IPS-15b (cell line): ENCODE measurements around the gene GRIK1.

Experiments used
- H3K27me3 ChIP-seq: one replicate; pipeline ENCODE4 v1.6.1; 2013; ENCODE audit warnings: low read length; ENCODE audit not compliant: control insufficient read depth, insufficient read depth
- H3K36me3 ChIP-seq: one replicate; pipeline ENCODE4 v1.6.1; 2013; ENCODE audit warnings: low read length; ENCODE audit not compliant: control insufficient read depth, insufficient read depth
- H3K4me1 ChIP-seq: one replicate; pipeline ENCODE4 v1.6.1; 2013; ENCODE audit warnings: mild to moderate bottlenecking, low read length; ENCODE audit not compliant: control insufficient read depth, insufficient read depth
- H3K4me3 ChIP-seq: one replicate; pipeline ENCODE4 v1.5.1; 2013; ENCODE audit warnings: low read depth, low read length
- H3K9ac ChIP-seq: one replicate; pipeline ENCODE4 v1.6.1; 2013; ENCODE audit warnings: low read depth, mild to moderate bottlenecking, low read length
- H3K9me3 ChIP-seq: one replicate; pipeline ENCODE4 v1.6.1; 2013; ENCODE audit warnings: mild to moderate bottlenecking, low read length; ENCODE audit not compliant: control insufficient read depth, insufficient read depth

The GRIK1 gene

DNA sequence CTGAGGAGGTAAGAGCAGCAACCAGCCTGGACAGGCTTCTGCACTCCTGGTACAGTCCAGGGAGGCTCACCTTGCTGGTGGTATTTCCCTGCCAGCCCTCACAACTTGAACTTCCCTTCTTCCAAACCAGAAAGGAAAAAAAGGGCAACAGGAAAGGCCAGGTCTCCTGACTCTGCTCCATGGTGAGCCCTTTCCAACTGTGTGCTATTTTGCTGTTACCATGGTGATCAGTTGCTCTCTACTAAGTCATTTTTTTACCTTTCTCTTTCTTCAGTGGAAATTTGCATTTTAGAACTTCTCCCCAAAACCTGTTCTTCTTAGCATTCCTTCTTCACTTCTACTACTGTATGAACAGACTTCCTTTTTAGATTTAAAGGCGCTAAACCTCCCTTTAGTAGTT is 164.3 kb downstream of the GRIK1 start:
- Histone ChIP-seq H3K9me3 (no peaks in the 10 kb centered on the region), H3K36me3 (no peaks in the 10 kb centered on the region), H3K27me3 (no peaks in the 10 kb centered on the region), H3K4me1 (peaks cover 4% of the 10 kb centered on the region), H3K4me3 (no peak overlapping the region), H3K9ac (no peak overlapping the region)

DNA sequence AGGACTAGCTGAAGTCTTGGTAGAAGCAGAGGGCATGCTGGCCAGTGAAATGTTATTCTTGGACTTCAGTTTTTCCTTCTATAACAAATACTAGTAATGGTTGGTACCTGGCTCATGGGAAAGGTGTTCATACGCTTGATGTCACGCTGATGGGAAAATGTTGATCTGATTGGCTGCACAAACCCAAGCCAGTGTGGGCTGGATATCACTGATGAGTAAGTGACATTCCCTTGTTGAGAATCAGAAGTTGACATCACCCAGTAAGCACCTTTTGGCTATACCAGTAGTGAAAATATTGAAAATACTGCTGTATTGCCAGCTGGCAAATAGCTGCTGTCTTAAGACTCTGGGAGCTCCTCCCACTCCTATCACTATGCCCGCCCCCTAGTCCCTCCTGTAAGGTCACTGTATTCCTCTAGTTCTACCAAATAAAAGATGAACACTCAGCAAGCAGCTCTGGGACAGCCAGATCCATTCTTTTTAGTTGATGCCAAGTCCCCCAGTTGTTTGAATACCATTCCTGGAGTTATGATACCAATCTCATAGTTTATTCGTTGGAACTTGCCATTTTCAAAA is 168.2 kb downstream of the GRIK1 start:
- no peaks in the 10 kb centered on the region for H3K36me3 ChIP-seq
- H3K9me3 ChIP-seq: no peaks in the 10 kb centered on the region

DNA sequence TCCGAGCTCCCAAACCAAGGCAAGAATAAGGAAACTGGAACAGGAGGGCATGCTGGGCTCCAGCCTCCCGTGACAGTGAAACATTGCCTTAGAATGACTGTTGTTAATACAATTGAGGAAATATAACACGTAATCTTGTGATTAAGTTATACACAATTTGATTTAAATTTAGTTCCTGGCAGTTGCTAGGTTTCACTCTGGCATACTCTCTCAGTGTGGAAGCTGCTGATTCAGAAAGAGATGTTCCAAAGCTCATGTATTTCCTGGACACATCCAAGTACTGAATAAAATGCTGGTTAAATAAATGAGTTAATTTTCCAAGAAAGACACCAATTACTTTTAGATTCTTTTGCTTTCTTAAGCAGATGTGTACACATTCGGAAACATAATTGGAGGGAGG is 176.1 kb downstream of the GRIK1 start:
- no peak overlapping the region for H3K9ac ChIP-seq

More for the DNA sequence above, 168.2 kb downstream of the GRIK1 start:
- H3K27me3 ChIP-seq: no peaks in the 10 kb centered on the region
- no peak overlapping the region for H3K9ac ChIP-seq
- no peak overlapping the region for H3K4me3 ChIP-seq
- H3K4me1 ChIP-seq: peaks cover 4% of the 10 kb centered on the region

DNA sequence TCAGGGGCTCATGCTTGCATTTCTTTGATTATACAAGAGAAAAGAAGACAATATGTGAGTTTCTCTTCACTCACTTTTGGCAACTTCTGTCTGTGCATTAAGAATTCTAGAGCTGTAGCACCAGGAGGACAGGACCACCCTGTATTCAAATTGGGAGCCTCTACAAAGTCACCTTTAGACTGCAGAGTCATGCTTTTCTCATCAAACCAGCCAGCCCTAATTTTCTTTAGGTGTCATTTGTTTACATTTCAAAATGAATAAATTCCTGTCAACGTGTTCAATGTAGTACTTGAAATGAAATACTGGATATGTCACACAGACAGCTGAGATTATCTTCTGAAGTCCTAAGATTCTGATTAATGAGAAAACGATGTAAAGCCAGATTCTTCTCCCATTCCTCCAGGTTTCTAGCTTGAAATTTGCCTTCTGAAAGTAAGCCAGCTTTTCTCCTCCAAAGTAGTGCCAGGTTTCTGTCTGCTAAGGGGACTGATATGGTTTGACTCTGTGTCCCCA is 177.2 kb downstream of the GRIK1 start:
- H3K9ac ChIP-seq: no peak overlapping the region
- H3K27me3 ChIP-seq: no peaks in the 10 kb centered on the region
- H3K4me1 ChIP-seq: no peaks in the 10 kb centered on the region
- no peak overlapping the region for H3K4me3 ChIP-seq
- H3K36me3 ChIP-seq: no peaks in the 10 kb centered on the region
- H3K9me3 ChIP-seq: no peaks in the 10 kb centered on the region

More for the DNA sequence above, 176.1 kb downstream of the GRIK1 start:
- Histone ChIP-seq H3K27me3 (no peaks in the 10 kb centered on the region), H3K4me3 (no peak overlapping the region), H3K9me3 (no peaks in the 10 kb centered on the region), H3K4me1 (no peaks in the 10 kb centered on the region), H3K36me3 (no peaks in the 10 kb centered on the region)

DNA sequence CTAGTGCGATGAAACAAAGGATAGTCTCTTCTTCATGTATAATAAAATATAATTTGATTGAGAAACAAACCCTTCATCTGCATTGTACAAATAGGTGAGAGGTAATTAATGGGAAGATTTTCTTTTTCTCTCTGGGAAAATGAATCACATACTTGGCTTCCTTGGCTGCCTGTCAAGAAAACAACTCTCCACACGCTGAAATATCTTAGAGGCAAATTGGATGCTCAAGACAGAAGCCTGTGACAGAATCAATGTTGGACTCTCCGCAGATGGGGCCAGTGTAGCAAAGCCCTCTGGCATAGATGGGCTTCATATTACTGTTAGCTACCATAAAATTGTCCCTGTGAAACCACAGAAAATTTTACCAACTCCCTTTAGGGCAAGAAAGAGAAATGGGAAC is 186.6 kb downstream of the GRIK1 start:
- Histone ChIP-seq H3K9me3 (no peaks in the 10 kb centered on the region), H3K4me3 (no peak overlapping the region), H3K36me3 (no peaks in the 10 kb centered on the region), H3K27me3 (no peaks in the 10 kb centered on the region), H3K9ac (no peak overlapping the region), H3K4me1 (peaks cover 2% of the 10 kb centered on the region)

DNA sequence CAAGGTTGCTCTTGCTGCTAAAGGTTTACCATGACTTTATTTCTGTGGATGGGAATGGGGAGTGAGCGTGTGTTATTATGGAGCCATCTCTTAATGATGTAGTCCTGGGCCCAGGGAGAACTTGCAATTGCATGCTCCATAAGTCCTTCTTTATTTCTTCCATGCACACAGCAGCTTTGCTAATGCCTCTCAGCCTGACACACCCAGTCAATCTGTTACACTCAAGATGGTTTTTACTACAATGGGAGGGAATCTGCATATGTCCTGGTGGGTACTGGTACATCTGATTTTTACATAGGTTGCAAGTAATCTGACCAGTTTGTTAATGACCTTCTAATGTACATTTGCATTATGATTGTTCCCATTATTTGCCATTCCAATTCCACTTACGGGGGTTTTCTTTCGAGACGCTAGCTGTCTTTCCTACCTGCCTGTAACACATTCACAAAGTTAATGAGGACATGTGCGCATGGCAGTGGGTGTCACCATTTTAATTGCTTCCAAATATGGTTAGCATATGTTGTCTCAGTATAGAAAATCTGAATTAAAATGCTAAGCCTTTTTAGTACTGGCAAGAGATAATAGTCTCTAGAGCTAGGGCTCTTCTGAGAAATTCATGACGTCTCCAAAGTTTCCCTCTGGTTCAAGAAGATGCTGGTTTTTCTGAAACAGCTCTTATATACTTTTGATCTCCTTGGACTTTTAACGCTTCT is 188.2 kb downstream of the GRIK1 start:
- H3K9me3 ChIP-seq: no peaks in the 10 kb centered on the region
- no peak overlapping the region for H3K9ac ChIP-seq
- peaks cover 2% of the 10 kb centered on the region for H3K4me1 ChIP-seq
- H3K27me3 ChIP-seq: no peaks in the 10 kb centered on the region
- no peak overlapping the region for H3K4me3 ChIP-seq
- H3K36me3 ChIP-seq: no peaks in the 10 kb centered on the region

DNA sequence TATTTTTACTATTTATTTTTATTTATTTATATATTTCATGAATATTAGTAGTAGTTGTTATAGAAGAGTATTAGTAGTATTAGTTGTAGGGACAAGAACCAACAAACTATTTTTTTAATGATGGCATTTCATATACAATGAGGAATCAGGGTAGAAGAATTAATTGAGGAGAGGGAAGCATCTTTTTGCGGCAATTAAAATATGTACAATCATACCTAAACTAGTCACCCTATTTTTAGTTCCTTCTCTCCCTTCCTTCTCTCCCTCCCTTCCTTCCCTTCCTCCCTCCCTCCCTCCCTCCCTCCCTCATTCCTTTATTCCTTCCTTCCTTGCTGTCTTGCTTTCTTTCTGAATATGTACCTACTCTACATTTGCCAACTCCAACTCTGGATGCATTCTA is 189.8 kb downstream of the GRIK1 start:
- H3K4me1 ChIP-seq: peaks cover 2% of the 10 kb centered on the region

DNA sequence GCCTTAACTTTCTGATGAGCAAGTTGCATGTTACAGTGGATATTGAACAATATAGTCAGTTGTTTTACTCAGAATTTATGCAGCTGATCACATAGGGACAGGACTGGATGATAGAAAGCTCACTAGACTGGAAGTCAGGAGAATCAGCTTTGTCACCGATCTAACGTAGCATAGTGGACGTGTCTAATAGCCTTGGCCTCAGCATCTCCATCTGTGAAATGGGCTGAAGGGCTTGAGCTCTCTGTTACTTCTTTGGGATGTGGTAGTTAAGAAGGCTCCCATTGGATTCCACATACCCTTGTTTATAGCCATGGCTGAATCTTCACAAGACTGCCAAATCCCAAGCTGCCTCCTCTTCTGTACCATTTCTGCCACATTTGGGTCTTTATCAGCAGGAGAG is 190.6 kb downstream of the GRIK1 start:
- H3K4me3 ChIP-seq: no peak overlapping the region
- H3K27me3 ChIP-seq: no peaks in the 10 kb centered on the region
- H3K4me1 ChIP-seq: peaks cover 2% of the 10 kb centered on the region
- H3K36me3 ChIP-seq: no peaks in the 10 kb centered on the region
- H3K9me3 ChIP-seq: no peaks in the 10 kb centered on the region
- H3K9ac ChIP-seq: no peak overlapping the region

More for the DNA sequence above, 189.8 kb downstream of the GRIK1 start:
- no peaks in the 10 kb centered on the region for H3K36me3 ChIP-seq
- H3K4me3 ChIP-seq: no peak overlapping the region
- H3K9me3 ChIP-seq: no peaks in the 10 kb centered on the region
- H3K9ac ChIP-seq: no peak overlapping the region
- H3K27me3 ChIP-seq: no peaks in the 10 kb centered on the region

DNA sequence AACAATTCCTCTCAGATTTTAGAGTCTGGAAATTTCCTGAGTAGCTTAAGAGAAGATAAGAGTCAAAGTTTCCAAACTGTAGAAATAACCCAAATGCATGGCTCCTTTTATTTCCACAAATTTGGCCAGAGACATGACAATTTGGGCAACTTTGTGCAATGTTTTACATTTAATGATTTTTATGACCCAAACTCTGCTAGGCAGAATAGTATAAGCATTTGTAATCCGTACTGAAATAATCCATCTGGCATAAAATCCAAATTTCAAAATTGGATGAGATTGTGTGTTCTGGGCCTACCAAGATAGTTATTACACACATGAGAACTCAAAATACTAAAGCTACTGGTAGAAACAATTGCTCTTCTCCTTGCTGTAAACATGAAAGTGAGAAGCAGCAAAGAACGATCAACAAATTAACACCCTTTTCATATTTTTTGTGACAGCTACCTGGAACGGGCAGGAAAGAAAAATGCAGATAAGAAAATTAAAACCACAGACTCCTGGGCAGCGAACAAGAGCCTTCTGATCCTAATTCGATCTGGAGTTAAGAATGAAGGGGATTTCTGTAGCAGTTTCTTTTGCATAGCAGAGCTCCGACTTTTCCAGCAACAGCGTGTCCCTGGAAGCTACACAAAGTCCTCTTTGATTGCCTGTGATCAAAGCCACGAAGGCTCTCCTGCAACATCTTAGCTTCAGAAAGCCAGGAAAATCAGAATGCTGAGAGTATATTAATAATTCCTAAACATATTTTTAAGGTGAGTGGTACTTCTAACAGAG is 191.2 kb downstream of the GRIK1 start:
- Histone ChIP-seq H3K4me3 (no peak overlapping the region), H3K9me3 (no peaks in the 10 kb centered on the region), H3K27me3 (no peaks in the 10 kb centered on the region), H3K36me3 (no peaks in the 10 kb centered on the region), H3K4me1 (peaks cover 2% of the 10 kb centered on the region), H3K9ac (no peak overlapping the region)

DNA sequence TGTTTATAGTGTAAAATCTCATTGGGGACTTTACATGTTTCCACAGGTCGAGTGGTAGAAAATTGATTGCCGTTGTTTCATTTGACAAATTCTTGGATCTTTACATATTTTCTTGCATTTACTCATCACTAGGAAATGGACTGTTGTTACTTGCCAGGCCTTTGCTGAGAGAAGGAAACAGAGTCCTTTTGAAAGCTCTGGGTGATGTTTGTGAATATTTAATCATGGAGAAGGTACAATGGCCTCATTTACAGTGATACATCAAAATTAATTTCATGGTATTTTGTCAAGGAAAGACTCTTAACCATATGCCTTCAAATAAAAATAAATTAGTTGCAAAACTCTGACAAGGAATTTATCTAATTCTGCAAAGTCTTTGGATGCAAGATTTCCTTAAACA is 198.0 kb downstream of the GRIK1 start:
- H3K27me3 ChIP-seq: no peaks in the 10 kb centered on the region
- H3K4me1 ChIP-seq: no peaks in the 10 kb centered on the region
- H3K4me3 ChIP-seq: no peak overlapping the region
- H3K9ac ChIP-seq: no peak overlapping the region
- H3K9me3 ChIP-seq: no peaks in the 10 kb centered on the region
- H3K36me3 ChIP-seq: no peaks in the 10 kb centered on the region

DNA sequence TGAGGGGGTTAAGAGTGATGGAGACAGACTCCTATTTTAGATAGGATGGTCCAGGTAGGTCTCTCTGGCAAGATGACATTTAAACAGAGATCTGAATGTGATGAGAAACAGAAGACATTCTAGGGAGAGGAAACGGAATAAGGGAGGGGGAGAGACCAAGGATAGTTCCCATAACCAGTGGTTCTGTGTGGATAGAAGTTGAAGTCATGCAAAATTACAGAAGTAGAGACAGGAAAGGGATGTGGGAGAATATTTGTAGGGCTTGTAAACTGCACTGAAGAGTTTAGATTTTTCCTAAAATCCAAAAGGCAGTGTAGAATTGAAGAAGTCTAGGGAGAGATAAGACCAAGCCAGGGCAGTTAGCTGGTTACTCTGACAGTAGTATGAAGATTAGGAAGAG is 200.6 kb downstream of the GRIK1 start:
- no peaks in the 10 kb centered on the region for H3K9me3 ChIP-seq
- no peaks in the 10 kb centered on the region for H3K4me1 ChIP-seq
- no peaks in the 10 kb centered on the region for H3K27me3 ChIP-seq
- no peak overlapping the region for H3K9ac ChIP-seq
- no peak overlapping the region for H3K4me3 ChIP-seq
- H3K36me3 ChIP-seq: no peaks in the 10 kb centered on the region

DNA sequence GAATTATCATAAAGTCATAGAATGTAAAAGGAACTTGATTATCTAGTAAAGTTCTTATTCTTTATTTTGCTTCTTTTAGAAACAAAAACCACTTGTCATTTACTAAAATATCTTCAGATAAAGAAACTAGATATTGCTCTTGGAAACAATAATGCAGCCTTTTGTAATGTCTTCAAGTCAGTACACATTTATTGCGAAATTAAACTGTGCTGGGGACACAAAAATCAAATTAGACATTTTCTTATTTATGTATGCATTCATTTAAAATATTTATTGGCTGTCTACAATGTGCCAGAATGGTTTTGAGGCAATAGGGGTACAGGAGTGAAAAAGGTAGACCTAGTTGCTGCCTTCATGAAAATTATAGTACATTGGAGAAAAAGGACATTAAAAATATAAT is 201.1 kb downstream of the GRIK1 start:
- Histone ChIP-seq H3K36me3 (no peaks in the 10 kb centered on the region), H3K27me3 (no peaks in the 10 kb centered on the region), H3K4me1 (no peaks in the 10 kb centered on the region), H3K9ac (no peak overlapping the region), H3K4me3 (no peak overlapping the region), H3K9me3 (no peaks in the 10 kb centered on the region)
